Esophagus (tissue), 2 donors: ENCODE data around the gene VDAC1. TPM values are rescaled to one million over a fixed set of nuclear protein-coding genes. Genes with fewer than 3 reads are reported as not detected.
A peak's percentile ranks its signal among the peaks of the same experiment; 100 is the strongest.

Source experiments
- H3K27ac ChIP-seq, 2 donors: one replicate each; pipeline ENCODE4 v1.5.1; 2013; ENCODE audit warnings: low read depth in 2 of 2, mild to moderate bottlenecking in 2 of 2, inconsistent platforms in 1 of 2, low read length in 1 of 2, moderate library complexity in 1 of 2
- H3K27me3 ChIP-seq, 2 donors: one replicate each; pipeline ENCODE4 v1.6.1; 2013; ENCODE audit warnings: low read length in 2 of 2, control low read depth in 1 of 2, mild to moderate bottlenecking in 1 of 2; ENCODE audit not compliant: insufficient read depth in 2 of 2, control insufficient read depth in 1 of 2
- H3K36me3 ChIP-seq, 2 donors: one replicate each; pipeline ENCODE4 v1.6.1; 2013; ENCODE audit warnings: low read length in 1 of 2; ENCODE audit not compliant: control insufficient read depth in 2 of 2, insufficient read depth in 2 of 2
- H3K4me1 ChIP-seq, 2 donors: one replicate each; pipeline ENCODE4 v1.6.1; 2013; ENCODE audit warnings: low read length in 1 of 2; ENCODE audit not compliant: control insufficient read depth in 2 of 2, insufficient read depth in 2 of 2
- H3K4me3 ChIP-seq, 2 donors: one replicate each; pipeline ENCODE4 v1.5.1; 2013; ENCODE audit warnings: low read length in 2 of 2, mild to moderate bottlenecking in 2 of 2, low read depth in 1 of 2, moderate library complexity in 1 of 2
- H3K9me3 ChIP-seq, 2 donors: one replicate each; pipeline ENCODE4 v1.6.1; 2013; ENCODE audit warnings: mild to moderate bottlenecking in 2 of 2, low read depth in 1 of 2, low read length in 1 of 2, moderate library complexity in 1 of 2; ENCODE audit not compliant: control insufficient read depth in 2 of 2, insufficient read depth in 1 of 2
- WGBS, 2 donors: extraction: QIAGEN DNeasy Blood & Tissue Kit; methylation state at CpG; one replicate each; pipeline ENCODE4 v1.1.7; 2013; 5-methylcytosine and 5-hydroxymethylcytosine counted together
- polyA plus RNA-seq, 2 donors: library from polyadenylated mRNA; stranded (reverse); fragments of 200-250 nt; gene quantifications; one replicate each; pipeline ENCODE4 v1.2.3, GENCODE V29; 2013
- donor health status: healthy with polysubstance abuse.
- donor health status: Bipolar disorder and iron deficiency.

VDAC1 gene
- polyA plus RNA-seq, 2 donors, result 154 to 167 TPM

- Histone ChIP-seq H3K4me3 (no peak overlapping the region), H3K4me1 (peaks cover 28 to 45% of the 10 kb centered on the region in 2 donors)
Measured at GRCh38 chr5:133998807-133999206, 6.0 kb downstream of the VDAC1 start.

DNA sequence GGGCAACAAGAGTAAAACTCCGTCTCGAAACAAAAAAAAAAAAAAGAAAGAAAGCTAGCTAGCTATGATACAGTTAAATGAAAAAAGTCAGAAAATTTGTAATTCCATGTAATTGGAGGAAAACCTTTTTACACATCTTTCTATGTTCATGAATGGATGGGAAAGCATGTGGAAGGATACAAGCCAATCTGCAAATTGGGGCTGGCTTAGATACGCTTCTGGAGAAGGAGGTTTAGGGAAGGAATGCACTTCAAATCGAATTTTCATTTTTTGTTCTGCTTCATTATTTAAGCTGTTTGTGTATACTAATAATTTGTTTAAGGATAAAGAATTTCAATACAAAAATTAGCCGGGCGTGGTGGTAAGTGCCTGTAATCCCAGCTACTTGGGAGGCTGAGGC, 6.7 kb downstream of the VDAC1 start:
- Histone ChIP-seq H3K27ac (no peak overlapping the region), H3K4me1 (peaks cover 23 to 44% of the 10 kb centered on the region in 2 donors), H3K36me3 (peaks cover 0 to 2% of the 10 kb centered on the region in 2 donors), H3K4me3 (no peak overlapping the region), H3K9me3 (no peaks in the 10 kb centered on the region), H3K27me3 (no peaks in the 10 kb centered on the region)
- WGBS, 2 donors, result 74 to 76% methylated on average over 6 of the region's 6 CpGs

More at GRCh38 chr5:133998807-133999206, 6.0 kb downstream of the VDAC1 start:
- Histone ChIP-seq H3K27ac (no peak overlapping the region), H3K27me3 (no peaks in the 10 kb centered on the region), H3K9me3 (no peaks in the 10 kb centered on the region), H3K36me3 (peaks cover 0 to 2% of the 10 kb centered on the region in 2 donors)
- 84 to 87% methylated on average over 7 of the region's 7 CpGs for WGBS, 2 donors

GRCh38 chr5:133996683-133997252, 8.0 kb downstream of the VDAC1 start:
- no peak overlapping the region for H3K27ac ChIP-seq
- peaks cover 0 to 2% of the 10 kb centered on the region in 2 donors for H3K36me3 ChIP-seq
- 62 to 81% methylated on average over 3 of the region's 3 CpGs for WGBS, 2 donors
- H3K9me3 ChIP-seq, result no peaks in the 10 kb centered on the region
- H3K27me3 ChIP-seq, result no peaks in the 10 kb centered on the region
- H3K4me3 ChIP-seq, result no peak overlapping the region
- H3K4me1 ChIP-seq, result peaks cover 23 to 35% of the 10 kb centered on the region in 2 donors

DNA sequence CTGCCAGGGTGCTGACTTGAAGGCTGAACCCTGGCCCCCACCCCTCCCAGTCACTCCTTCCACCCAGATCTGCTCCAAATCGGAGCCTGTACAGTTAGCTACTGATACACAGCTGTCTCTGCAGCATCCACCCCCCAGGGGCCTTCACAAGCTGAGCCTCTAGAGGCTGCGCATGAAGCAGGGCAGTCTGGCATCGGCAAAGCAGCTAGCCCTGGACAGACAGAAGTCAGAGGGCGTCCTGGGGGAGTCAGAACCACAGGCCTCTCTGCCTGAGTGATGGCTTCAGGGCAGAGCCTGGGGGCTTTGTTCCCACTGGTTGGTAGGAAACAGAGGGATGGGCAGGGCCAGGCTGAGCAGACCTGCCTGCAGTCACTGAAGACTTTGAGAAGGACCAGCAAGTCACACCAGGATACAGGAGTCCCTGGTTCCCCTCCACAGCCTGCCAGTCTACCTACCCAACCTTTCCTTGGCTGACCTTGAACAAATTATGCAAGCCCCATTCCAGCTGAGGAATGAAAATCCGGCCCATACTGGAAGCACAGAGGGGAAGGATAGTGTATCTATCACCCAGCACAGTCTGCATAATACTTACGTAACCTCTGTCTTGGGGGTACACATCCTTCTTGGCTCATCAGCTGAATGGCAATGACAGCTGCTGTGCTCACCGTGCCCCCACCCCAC, 8.8 kb downstream of the VDAC1 start:
- Histone ChIP-seq H3K27ac (no peak overlapping the region), H3K4me1 (peaks cover 23 to 33% of the 10 kb centered on the region in 2 donors), H3K9me3 (no peaks in the 10 kb centered on the region), H3K36me3 (peaks cover 0 to 1% of the 10 kb centered on the region in 2 donors), H3K27me3 (no peaks in the 10 kb centered on the region), H3K4me3 (no peak overlapping the region)
- whole genome bisulfite sequencing, 2 donors, result 63 to 75% methylated on average over 7 of the region's 7 CpGs

DNA sequence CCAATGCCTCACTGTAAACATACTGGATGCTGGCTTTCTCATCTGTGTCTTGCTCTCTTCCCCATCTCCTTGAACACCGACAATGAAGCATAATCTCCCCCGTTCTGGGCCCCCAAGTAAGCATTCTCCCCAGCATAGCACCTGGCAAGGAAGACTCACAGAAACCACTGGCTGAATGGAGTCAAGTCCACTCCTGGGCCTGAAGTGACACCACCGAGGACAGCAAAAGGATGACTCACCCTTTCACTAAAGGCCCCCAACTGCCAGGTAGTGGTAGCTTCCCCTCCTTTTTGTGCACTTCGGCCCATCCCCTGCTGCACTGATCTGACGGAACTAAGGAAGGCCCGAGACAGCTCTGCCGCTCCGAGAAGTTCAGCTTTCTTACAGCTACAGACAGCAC, 9.4 kb downstream of the VDAC1 start:
- H3K36me3 ChIP-seq, result peaks cover 4 to 6% of the 10 kb centered on the region in 2 donors
- H3K4me3 ChIP-seq, result no peak overlapping the region
- H3K27me3 ChIP-seq, result no peaks in the 10 kb centered on the region
- 57 to 70% methylated on average over 8 of the region's 8 CpGs for WGBS, 2 donors
- peaks cover 23 to 29% of the 10 kb centered on the region in 2 donors for H3K4me1 ChIP-seq
- H3K9me3 ChIP-seq, result no peaks in the 10 kb centered on the region
- peak overlapping the region in 1 of 2 donors; percentile 37 for H3K27ac ChIP-seq

- H3K36me3 ChIP-seq, result peaks cover 4 to 10% of the 10 kb centered on the region in 2 donors
- H3K4me3 ChIP-seq, result no peak overlapping the region
- H3K27me3 ChIP-seq, result no peaks in the 10 kb centered on the region
- no peaks in the 10 kb centered on the region for H3K9me3 ChIP-seq
- H3K27ac ChIP-seq, result no peak overlapping the region
- WGBS, 2 donors, result 66 to 81% methylated on average over 6 of the region's 6 CpGs
- H3K4me1 ChIP-seq, result peaks cover 23 to 25% of the 10 kb centered on the region in 2 donors
Measured at GRCh38 chr5:133994990-133995333, 9.8 kb downstream of the VDAC1 start.

DNA sequence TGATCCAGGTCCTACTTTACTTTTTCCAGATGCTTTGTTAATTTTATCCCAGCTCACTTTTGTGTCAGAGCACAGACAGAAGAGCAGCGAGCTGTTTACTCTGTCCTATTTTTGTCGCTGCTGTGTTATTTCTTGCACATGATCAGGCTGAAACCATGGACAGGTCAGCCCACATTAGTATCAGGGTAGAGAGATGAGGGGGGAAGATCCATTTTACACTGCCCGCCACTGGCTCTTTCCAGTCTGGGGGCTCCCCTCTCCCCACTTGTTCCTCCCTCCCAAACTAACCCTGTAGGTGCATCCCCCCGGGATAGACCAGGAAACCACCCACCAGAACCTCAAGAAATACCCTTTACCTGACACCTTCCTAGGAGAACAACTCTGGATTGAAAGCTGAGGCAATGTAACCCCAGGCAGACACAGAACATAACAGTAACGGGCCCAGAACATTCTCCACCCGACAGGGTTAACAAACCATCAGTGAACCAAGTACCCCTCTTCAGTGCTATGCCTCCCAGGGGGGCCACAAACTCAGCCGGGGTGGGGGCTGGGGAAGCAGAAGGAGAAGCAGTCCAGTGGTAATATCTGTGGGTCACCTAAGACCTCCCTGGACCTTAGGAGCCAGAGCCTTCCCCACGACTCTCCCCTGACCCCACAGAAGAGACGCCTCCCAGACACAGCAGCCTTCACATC, 10.3 kb downstream of the VDAC1 start:
- Histone ChIP-seq H3K27ac (no peak overlapping the region), H3K36me3 (peaks cover 4 to 12% of the 10 kb centered on the region in 2 donors), H3K27me3 (no peaks in the 10 kb centered on the region), H3K4me1 (peaks cover 21% of the 10 kb centered on the region in 2 donors), H3K4me3 (no peak overlapping the region), H3K9me3 (no peaks in the 10 kb centered on the region)
- WGBS, 2 donors, result 71 to 73% methylated on average over 9 of the region's 9 CpGs

- Histone ChIP-seq H3K27me3 (no peaks in the 10 kb centered on the region), H3K27ac (no peak overlapping the region), H3K4me1 (peaks cover 16% of the 10 kb centered on the region in 2 donors), H3K4me3 (no peak overlapping the region), H3K36me3 (peaks cover 4 to 18% of the 10 kb centered on the region in 2 donors), H3K9me3 (no peaks in the 10 kb centered on the region)
- WGBS, 2 donors, result 30 to 35% methylated on average over 2 of the region's 2 CpGs
Measured at GRCh38 chr5:133993185-133993936, 11.4 kb downstream of the VDAC1 start.

DNA sequence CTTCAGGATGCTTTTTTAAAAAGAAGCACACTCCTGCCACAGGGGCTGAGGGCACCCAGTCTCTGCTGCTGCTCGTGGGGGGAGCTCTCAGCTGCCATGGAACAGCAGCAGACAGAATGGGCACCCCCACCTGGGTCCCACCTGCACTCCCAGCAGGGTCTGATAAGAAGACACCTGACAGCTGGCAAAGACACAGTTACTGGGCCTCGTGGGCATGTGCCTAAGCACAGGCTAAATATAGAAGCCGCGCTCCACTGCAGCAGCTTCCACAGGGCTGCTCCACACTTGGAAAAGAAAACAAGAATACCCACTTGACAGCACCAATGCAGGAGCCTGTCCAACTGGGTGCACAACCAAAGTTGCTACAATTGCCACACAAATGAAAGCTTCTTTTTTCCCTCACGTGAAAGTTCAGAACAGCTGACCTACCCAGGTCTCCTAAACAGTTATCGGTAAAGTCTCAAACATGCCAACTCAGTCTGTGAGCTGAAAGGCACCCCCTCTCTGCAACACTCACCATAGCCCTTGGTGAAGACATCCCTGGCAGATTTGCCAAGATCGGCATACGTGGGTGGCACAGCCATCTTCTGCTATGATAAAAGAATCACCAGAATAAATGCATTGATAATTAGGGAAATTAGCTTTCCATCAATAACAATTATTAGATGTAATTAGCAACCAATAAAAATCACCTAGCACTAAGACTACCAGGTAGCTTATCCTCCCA, 12.2 kb downstream of the VDAC1 start:
- 55 to 66% methylated on average over 8 of the region's 8 CpGs for WGBS, 2 donors
- H3K9me3 ChIP-seq, result no peaks in the 10 kb centered on the region
- H3K27me3 ChIP-seq, result no peaks in the 10 kb centered on the region
- peaks cover 16% of the 10 kb centered on the region in 2 donors for H3K4me1 ChIP-seq
- no peak overlapping the region for H3K27ac ChIP-seq
- peaks cover 4 to 20% of the 10 kb centered on the region in 2 donors for H3K36me3 ChIP-seq
- no peak overlapping the region for H3K4me3 ChIP-seq
